HK-2 (cell line): Measurements from ENCODE around the gene ARL2BP.
"Not testable (repeated sequence)": the region's sequence is repeated elsewhere in the genome, so short reads cannot be mapped to it uniquely, and the experiment has no call there.

Experiments
- DNase-seq: peaks from one replicate; pipeline ENCODE4 v3.0.0-alpha.2; 2018; ENCODE audit not compliant: unreplicated experiment

Gene ARL2BP

DNA sequence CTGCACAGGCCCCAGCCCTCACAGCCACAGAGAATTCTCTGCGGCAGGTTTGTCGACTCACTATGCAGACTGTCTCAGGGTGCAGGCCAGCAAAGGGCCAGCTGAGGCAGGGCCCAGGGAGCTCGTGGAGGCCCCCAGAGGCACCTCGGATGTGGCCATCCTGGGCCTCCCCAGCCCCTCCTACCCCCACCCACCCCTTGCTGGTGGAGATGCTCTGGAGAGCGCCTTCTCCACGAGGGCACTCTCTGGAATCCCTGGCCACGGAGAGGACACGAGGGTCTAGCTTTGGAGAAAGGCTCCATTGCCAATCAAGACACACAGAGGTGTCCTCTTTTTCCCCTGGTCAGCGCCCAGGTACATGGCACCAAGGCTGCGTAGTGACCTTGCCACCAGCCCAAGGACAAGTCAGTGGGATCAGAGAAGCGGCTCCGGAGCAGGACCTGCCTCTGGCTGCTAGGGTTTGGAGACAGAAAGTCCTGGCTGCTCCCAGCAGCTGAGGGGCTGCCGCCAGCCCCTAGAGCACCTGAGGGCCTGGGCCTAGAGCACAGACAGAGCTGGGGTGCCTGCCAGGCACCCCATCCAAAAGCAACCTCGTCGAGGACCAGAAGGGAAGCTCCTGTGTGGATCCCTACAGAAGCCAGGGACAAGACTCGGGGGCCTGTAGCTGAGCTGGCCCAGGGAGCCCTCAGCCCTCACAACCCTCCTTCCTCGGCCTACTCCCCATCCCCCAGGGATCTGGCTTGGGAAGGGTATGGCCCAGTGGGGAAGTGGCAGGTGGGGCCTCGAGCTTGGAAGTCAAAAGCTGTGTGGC lies 18.7 kb downstream of the ARL2BP start:
- no peak for DNase-seq

DNA sequence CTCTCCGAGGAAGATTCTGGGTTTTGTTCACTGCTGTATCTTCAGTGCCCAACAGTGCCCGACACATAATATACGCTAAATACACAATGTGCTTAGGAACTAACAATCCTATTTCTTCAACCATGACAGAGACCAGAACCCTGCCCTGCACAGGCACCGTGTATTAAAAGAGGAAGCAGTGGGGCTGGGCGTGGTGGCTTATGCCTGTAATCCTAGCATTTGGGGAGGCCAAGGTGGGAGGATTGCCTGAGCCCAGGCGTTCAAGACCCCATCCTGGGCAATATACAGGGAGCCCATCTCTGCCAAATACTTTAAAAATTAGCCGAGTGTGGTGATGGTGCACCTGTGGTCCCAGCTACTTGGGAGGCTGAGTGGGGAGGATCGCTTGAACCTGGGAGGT lies 19.3 kb downstream of the ARL2BP start:
- DNase-seq = no peak

DNA sequence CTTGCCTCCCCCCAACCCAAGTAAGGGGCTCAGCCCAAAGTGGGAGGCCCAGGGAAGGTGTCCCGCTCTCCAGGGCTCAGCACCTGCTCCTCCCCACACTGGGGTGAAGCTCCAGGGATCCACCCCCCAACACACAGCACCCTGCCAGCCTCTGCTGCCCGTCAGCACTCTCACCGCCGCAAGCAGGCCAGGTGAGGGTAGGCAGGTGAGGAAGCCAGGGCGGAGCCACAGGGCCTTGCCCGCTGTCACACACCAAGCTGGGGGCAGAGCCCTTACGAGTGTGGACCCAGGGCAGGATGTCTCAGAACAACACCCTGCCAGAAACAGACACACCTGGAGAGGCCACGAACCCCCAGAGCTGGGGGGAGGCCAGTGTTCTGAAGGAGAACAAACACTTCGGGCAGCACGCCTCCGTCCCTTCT lies 19.9 kb downstream of the ARL2BP start:
- no peak for DNase-seq

DNA sequence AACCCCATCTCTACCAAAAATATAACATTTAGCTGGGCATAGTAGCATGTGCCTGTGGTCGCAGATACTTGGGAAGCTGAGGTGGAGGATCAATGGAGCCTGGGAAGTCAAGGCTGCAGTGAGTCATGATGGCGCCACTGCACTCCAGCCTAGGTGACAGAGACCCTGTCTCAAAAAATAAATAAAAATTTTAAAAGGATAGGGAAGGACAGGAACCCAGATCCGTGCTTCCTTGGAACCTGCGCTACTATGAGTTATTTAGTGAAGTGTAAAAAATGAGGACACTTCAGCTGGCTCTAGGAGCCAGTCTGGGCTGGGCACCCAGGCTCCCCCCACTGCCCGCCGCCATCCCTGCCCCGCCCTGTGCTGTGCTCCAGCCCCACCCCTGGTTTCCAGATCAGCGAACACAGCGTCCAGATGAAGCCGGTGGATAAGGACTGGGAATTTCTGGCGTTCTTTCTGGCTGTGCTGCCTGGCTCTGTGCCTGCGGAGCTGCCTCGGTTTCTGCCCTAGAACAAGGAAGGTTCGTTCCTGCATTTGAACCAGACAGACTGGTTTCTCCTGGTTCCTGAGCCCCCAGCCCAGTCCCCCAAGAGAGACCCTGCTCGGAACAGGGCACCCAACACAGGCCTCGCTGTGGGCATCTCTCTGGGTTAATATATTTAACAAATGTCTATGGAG lies 20.9 kb downstream of the ARL2BP start:
- peak; percentile 78 for DNase-seq

DNA sequence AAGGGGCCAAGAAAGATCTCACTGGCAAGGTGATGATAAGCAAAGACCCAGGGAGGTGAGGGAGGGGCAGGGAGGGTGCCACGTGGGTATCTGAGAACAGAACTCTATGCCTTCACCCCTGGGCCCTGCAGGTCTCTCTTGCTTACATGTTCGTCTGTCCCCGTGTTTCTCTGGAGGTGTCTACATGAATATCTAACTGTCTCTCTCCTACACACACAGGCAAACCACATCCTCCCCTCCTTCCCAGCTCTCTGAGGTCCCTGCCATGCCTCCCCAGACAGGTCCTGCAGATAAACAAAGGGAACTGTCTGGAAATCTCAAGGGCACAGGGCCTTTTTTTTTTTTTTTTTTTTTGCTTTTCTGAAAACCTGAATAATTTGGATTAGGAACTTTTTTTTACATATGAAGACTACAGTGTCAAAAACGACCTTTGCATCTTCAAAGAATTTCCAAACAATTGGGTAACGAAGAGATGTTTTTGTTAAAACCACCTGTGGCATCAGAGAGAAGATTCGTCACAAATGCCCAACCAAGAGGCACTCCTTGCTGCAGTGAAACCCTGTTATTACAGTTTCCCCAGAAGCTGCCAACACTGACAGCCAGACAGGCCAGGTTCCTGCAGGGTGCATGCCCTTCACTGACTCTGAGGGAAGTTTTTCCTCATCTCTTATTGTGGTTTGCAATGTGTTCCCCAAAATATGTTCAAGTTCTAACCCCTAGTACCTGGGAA lies 21.6 kb downstream of the ARL2BP start:
- peak; percentile 28 for DNase-seq

DNA sequence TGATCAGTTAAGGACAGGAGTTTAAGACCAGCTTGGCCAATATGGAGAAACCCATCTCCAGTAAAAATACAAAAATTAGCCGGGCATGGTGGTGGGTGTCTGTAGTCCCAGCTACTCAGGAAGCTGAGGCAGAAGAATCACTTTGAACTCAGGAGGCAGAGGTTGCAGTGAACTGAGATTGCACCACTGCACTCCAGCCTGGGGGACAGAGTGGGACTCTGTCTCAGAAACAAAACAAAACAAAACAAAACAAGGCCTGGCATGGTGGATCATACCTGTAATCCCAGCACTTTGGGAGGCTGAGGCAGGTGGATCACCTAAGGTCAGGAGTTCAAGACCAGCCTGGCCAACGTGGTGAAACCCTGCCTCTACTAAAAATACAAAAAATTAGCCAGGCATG lies 22.3 kb downstream of the ARL2BP start:
- not testable (repeated sequence) for DNase-seq

DNA sequence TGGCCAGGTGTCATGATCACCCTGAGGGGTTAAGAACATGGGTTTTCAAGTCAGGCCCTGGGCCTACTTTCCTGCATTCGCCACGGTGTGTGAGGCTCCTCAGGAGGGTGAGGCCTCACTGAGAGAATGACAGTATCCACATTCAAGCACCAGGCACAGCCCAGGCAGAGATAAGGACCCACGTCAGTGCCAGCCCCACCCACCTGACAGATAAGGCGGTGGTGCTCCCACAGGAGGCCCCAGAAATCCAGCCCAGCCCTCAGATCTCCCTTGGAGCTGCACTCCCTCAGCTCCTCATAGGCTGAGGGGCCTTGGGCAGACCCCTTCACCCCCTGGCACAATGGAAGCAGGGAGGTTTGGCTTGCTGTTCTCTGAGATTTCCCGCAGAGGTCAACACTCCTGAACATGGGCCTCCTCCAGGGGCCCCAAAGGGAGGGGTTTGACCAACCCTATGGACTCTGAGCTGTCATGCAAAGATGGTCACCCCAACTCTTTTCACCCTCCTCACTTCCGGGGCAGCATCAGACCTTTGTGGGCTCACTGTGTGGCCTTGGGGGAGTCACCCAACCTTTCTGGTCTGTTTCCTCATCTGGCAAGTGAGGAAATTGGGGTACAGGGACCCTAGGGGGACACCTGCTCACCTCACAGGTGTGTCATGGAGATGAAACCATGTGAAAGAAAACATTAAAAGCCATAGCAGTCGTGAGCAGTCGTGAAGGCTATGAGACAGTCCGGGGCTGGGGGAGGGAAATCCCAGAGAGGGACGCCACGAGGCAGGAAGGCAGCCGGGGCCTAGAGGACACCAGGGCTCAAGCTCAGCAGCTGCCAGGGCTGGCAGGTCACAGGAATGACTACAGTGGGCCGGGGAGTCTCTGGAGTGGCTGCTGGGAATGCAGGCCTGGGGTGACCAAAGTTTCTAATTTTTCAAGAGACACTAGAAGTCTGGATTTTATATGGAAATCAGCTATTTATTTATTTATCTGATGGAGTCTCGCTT lies 24.0 kb downstream of the ARL2BP start:
- no peak for DNase-seq

DNA sequence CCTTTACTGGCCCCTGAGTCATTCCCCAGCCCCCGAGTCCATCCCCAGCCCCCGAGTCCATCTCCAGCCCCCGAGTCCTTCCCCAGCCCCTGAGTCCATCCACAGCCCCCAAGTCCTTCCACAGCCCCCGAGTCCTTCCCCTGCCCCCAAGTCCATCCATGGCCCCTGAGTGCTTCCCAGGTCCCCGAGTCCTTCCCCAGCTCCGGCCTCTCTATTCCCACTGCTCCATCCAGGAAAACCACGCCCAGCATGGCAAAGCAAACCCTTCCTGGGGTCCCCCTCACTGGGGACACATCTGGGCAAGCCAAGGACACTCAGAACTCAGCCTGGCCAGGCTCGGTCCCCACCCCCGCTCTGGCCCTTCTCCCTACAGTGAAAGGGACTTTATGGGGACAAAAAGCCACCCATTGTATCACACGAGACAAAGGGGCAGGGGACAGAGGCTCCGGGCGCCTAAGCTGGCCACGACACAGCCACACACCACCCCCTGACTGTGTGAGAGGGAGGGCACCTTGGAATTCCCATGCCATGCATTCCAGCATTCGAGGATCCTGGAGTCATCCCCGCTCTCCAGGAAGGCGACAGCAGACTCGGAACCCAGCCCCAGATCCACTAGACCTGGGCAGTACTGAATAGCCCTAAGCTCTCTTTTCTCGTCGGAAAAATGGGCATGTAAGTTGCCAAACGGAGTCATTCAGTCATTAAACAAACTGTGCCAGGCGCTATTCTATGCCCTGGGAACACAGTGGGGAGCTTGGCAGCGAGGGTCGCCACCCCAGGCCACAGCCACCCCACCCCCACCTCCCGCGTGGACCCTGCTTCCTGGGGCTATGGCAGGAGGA lies 25.4 kb downstream of the ARL2BP start:
- no peak for DNase-seq

DNA sequence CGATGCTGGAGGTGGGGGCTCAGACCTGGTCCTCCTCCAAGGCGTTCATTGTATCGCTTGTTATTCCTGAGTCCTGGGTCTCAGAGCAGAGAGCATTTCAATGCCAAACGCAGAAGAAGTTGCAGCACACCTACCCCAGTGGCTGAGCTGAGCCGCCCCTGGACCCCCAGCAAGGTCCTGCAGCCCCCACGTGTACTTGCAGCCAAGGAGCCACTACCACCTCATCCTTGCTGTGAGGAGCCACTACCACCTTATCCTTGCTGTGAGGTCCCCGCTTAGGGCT lies 25.9 kb downstream of the ARL2BP start:
- DNase-seq = no peak

DNA sequence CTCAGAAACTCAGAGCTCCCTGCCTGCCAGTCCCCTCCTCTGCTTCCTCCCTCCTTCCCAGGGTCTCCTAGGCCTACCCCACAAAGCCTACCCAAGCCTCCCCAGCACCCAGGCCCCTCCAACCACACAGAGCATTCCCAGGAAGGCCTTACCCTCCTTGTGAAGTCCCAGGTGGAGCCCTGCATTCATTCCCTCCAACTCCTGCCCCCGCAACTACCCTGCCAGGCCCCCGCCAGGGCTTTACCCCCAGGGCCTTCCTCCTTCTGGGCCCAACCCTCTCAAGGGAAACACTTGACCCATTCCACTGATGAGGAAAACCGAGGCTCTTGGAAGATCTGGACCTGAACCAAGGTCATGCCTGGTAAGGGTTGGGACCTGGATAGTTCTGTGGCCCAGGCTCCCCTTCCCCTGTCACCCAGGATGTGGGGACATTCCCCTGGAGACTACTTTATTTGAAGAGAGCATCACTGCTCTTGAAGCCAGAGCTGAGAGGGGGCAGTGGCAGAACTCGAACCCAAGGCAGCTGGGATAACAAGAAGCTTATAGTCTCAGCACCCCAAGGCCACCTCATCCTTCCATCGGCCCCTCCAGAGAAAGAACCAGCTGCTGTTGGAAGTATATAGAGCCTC lies 26.9 kb downstream of the ARL2BP start:
- DNase-seq = no peak

DNA sequence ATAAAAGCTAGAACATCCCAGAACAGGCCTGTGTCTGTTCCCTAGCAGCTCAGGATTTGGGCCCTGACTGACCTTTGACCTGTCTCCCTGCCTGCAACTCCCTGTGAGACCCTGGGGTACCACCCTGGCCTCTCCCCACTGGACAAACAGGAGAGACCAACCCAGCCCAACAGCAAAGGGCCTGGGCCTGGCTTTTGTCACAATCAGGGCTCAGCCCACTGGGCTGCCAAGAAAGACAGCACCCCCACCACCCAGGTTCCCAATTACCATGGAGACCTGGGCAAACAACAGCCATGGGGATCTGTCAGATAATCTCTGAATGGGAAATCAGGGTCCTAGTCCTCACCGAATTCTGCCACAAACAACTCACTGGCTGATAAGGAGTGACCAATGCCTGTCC lies 28.3 kb downstream of the ARL2BP start:
- no peak for DNase-seq

DNA sequence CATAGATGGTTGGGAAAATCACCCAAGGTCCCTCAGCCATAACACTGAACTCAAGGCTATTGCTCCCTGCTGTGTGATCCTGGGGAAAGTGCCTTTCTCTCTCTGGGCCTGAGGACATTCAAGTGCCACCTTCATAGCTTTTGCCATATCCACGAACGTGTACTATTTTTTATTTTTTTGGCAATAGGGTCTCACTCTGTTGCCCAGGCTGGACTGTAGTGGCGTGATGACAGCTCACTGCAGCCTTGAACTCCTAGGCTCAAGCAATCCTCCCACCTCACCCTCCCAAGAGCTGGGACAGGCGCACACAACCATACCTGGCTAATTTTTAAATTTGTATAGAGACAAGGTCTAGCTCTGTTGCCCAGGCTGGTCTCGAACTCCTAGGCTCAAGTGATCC lies 28.8 kb downstream of the ARL2BP start:
- DNase-seq = no peak

DNA sequence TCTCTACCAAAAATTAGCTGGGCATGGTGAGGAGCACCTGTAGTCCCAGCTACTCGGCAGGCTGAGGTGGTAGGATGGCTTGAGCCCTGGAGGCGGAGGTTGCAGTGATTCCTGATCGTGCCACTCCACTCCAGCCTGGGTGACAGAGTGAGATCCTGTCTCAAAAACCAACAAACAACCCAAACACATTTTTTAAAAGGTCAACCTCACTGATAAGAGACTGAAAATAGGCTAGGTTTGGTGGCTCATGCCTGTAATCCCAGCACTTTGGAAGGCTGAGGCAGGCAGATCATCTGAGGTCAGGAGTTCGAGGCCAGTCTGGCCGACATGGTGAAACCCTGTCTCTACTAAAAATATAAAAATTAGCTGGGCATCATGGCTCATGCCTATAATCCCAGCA lies 30.9 kb downstream of the ARL2BP start:
- not testable (repeated sequence) for DNase-seq

DNA sequence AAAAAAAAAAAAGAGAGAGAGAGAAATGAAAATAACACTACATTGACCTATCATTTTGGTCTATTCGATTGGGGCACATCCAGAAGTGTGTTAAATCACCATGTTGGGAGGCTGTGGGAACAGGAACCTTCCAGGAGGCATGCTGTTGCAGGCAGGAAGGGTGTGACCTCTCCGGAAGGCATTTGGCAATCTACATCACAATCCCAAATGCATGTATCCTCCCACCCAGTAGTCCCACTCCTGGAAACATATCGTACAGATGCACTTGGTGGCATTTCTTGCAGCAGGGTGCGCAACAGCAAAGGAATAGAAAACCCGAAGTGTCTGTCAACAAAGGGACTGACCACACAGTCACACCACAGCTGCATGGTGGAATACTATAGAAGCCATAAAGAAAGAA lies 31.5 kb downstream of the ARL2BP start:
- no peak for DNase-seq

DNA sequence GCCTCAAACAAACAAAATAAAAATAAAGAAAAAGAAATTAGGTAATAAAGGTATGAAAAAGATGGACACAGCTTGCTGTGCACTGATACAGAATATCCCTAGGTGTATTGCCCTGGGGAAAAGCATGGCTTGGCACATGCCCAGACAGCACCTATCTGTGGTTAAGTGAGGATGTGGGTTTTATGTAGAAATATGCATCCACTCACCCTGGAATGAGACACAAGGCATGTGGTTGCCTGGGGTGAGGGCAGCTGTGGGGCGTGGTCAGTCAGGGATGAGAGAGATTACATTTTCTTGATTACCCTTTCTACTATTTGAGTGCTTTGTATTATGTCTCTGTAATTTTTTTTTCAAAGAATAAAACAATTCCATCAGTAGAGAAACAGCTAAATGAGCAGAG lies 32.5 kb downstream of the ARL2BP start:
- peak; percentile 77 for DNase-seq

DNA sequence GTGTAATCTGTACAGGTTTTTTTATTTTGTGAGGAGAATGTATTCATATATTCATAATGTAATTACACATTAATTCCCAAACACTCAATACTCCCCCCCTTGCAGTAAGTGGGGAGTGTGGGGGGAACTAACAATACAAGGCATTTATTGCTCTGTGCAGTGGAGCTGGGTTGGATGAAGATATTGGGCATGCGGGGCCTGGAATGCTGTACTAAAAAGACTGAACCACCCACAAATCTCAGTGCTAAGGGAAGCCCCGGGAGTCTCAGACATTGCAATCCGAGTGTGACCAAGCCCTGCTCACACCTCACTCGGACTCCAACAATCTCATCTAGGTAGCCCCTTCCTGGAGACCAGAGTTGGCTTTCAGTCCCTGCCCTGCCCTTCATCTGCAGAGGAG lies 33.4 kb downstream of the ARL2BP start:
- DNase-seq = no peak

DNA sequence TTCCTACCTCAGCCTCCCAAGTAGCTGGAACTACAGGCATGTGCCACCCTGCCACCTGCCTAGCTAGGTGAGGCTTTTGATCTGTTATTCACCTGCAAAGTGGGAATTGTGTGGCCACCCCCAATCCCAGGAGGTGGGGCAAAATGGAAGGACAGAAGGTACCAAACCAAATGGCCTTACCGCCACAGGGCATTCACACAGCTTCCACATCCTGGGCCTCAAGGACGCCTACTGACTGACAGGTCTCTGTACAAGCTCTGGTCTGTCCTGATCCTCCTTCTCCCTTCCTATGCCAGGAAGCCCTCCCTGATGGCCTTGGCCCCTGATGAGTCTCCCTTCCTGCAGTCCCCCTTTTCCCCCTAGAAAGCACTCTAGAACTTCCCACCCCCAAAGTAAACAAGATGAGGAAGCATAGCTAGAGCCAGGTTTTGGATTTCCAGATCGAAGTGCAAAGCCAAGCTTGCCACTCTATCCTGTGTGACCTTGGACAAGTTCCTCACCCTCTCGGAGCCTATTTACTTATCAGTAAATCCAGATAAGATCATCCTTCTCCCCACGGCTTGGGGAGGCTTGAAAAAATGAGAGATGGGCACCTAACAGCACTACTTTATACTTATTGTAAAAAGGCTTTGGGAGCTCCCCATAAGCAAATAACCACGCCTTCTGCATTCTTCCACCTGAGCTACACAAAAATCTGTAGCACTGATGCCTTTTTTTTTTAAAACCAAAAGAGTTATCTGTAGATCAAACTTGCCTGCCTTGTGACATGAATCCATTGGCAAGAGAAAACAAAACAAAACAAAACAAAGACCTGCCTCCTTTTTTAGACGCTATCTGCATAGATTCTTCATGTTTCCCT lies 35.0 kb downstream of the ARL2BP start:
- no peak for DNase-seq

DNA sequence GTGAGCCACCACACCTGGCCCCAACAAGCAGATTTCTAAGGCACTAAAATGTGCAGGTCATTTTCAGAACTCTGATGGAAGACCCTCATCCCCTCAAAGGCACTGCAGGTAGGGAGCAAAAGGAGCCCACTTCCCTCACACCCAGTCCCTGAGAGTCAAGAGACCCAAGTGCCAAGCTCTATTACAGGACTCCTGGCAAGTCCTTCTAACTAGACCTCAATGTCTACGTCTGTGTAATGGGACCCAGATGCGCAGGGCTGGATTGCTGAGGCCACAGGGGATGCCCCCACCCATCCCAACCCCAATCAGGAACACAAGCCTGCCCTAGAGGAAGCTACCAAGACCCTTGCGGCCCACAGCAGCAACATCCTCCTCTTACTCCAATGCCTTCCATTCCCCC lies 36.7 kb downstream of the ARL2BP start:
- DNase-seq = no peak

DNA sequence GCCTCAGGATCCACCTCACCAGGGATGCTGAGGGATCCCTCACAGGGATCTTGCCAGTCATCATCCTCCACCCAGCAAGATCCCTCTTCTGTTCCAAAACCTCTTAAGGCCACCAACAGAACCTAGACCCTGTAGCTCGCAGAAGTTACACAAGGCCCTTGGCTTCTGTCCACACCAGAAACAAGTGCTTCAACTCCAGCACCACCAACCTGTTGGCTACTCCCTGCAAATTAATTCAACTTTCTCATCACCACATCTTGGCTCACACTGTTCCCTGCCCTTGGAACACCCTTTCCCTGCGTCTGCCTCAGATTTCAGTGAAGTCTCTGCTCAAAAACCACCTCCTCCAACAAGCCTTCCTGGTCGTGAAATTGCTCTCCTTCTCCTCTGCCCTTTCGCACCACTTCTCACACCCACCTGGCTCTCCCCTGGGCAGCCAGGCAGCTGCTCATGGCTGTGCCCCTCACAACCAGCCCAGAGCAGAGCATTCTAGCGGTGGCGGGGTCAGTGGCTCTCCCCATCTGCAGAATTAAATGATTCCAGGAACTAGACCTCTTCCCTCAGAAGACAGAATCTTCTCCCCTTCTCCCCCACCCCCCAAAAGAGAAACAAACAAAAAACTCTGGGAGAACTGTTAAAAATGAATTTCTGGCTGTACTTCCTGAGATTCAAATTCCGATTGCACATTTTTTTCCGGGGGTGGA lies 37.6 kb downstream of the ARL2BP start:
- no peak for DNase-seq
